HepG2 (cell line): ENCODE data around the gene ANKRD65. TPM values are rescaled to one million over a fixed set of nuclear protein-coding genes. Genes with fewer than 3 reads are reported as not detected.
A peak's percentile ranks its signal among the peaks of the same experiment; 100 is the strongest.

Experiments
- AGO2 ChIP-seq: fragments of 200-400 bp; formaldehyde crosslinking; optimal IDR thresholded peaks from 2 replicates; pipeline ENCODE3; 2017; ENCODE audit warnings: mild to moderate bottlenecking, low read depth, low read length, moderate library complexity
- ATF7 ChIP-seq, 2 experiments: fragments of 450-650 bp in 1 of 2; sonication (generic) in 1 of 2; formaldehyde crosslinking in 1 of 2; IDR thresholded peaks; 2 replicates each; pipeline versions ENCODE4 v1.4.0 to v1.6.1; 2016 to 2020; ENCODE audit warnings: antibody characterized with exemption in 1 of 2, mild to moderate bottlenecking in 1 of 2, missing genetic modification reagents in 1 of 2
- BCL3 ChIP-seq: sonication (generic); formaldehyde crosslinking; IDR thresholded peaks from 2 replicates; pipeline ENCODE4 v1.5.1; 2020; ENCODE audit warnings: mild to moderate bottlenecking, missing genetic modification reagents, moderate library complexity
- CAMTA2 ChIP-seq: sonication (generic); formaldehyde crosslinking; IDR thresholded peaks from 2 replicates; pipeline ENCODE4 v1.4.0; 2020; ENCODE audit warnings: mild to moderate bottlenecking, missing genetic modification reagents, borderline replicate concordance
- HDAC6 ChIP-seq: fragments of 200-600 bp; sonication (generic); IDR thresholded peaks from 2 replicates; pipeline ENCODE4 v1.7.0; 2017; ENCODE audit warnings: mild to moderate bottlenecking, antibody characterized with exemption, low read length, low read depth
- KDM5A ChIP-seq: fragments of 200-600 bp; sonication (generic); IDR thresholded peaks from 2 replicates; pipeline ENCODE4 v1.7.0; 2018; ENCODE audit warnings: antibody characterized with exemption, mild to moderate bottlenecking, low read length, borderline replicate concordance
- MTA1 ChIP-seq: sonication (generic); formaldehyde crosslinking; IDR thresholded peaks from 2 replicates; pipeline ENCODE4 v1.4.0; 2020; ENCODE audit warnings: missing genetic modification reagents, mild to moderate bottlenecking, borderline replicate concordance
- NCOR1 ChIP-seq: fragments of 200-600 bp; sonication (generic); IDR thresholded peaks from 2 replicates; pipeline ENCODE4 v1.7.0; 2017; ENCODE audit warnings: antibody characterized with exemption, low read length, borderline replicate concordance
- NFKB2 ChIP-seq: sonication (generic); formaldehyde crosslinking; IDR thresholded peaks from 2 replicates; pipeline ENCODE4 v1.4.0; 2020; ENCODE audit warnings: missing genetic modification reagents, borderline replicate concordance
- ONECUT2 ChIP-seq: sonication (generic); formaldehyde crosslinking; IDR thresholded peaks from 2 replicates; pipeline ENCODE4 v1.4.0; 2020; ENCODE audit warnings: missing genetic modification reagents
- PLSCR1 ChIP-seq: sonication (generic); formaldehyde crosslinking; IDR thresholded peaks from 2 replicates; pipeline ENCODE4 v1.5.0; 2020; ENCODE audit warnings: missing genetic modification reagents, mild to moderate bottlenecking, borderline replicate concordance
- RELA ChIP-seq: sonication (generic); formaldehyde crosslinking; IDR thresholded peaks from 2 replicates; pipeline ENCODE4 v1.4.0; 2020; ENCODE audit warnings: missing genetic modification reagents
- SNAPC2 ChIP-seq: sonication (generic); formaldehyde crosslinking; IDR thresholded peaks from 2 replicates; pipeline ENCODE4 v1.8.1; 2022; ENCODE audit warnings: mild to moderate bottlenecking, missing genetic modification reagents
- TCF12 ChIP-seq, 2 experiments: fragments of 450-650 bp in 1 of 2; sonication (generic) in 1 of 2; formaldehyde crosslinking in 1 of 2; IDR thresholded peaks; 2 replicates each; pipeline versions ENCODE4 v1.6.1 to v1.8.0; 2017 to 2022; ENCODE audit warnings: antibody characterized with exemption in 1 of 2, mild to moderate bottlenecking in 1 of 2, missing genetic modification reagents in 1 of 2, moderate library complexity in 1 of 2
- TOPORS ChIP-seq: sonication (generic); formaldehyde crosslinking; IDR thresholded peaks from 2 replicates; pipeline ENCODE4 v1.8.0; 2023; ENCODE audit warnings: mild to moderate bottlenecking, missing genetic modification reagents
- TRIM22 ChIP-seq: fragments of 450-650 bp; IDR thresholded peaks from 2 replicates; pipeline ENCODE4 v1.6.1; 2017
- ZMYM3 ChIP-seq: sonication (generic); formaldehyde crosslinking; IDR thresholded peaks from 2 replicates; pipeline ENCODE4 v1.5.1; 2020; ENCODE audit warnings: mild to moderate bottlenecking, missing genetic modification reagents
- ZNF121 ChIP-seq: sonication (generic); formaldehyde crosslinking; IDR thresholded peaks from 2 replicates; pipeline ENCODE4 v1.5.0; 2020; ENCODE audit warnings: mild to moderate bottlenecking, missing genetic modification reagents
- ZNF432 ChIP-seq: sonication (generic); formaldehyde crosslinking; IDR thresholded peaks from 2 replicates; pipeline ENCODE4 v1.5.0; 2020; ENCODE audit warnings: missing genetic modification reagents, mild to moderate bottlenecking, borderline replicate concordance
- ZNF460 ChIP-seq: sonication (generic); formaldehyde crosslinking; IDR thresholded peaks from 2 replicates; pipeline ENCODE4 v1.5.1; 2020; ENCODE audit warnings: missing genetic modification reagents, mild to moderate bottlenecking, borderline replicate concordance
- ZNF607 ChIP-seq: sonication (generic); formaldehyde crosslinking; IDR thresholded peaks from 2 replicates; pipeline ENCODE4 v1.5.1; 2020; ENCODE audit warnings: missing genetic modification reagents, mild to moderate bottlenecking, borderline replicate concordance
- ZNF678 ChIP-seq: sonication (generic); formaldehyde crosslinking; IDR thresholded peaks from 2 replicates; pipeline ENCODE4 v1.4.0; 2020; ENCODE audit warnings: mild to moderate bottlenecking, missing genetic modification reagents
- ZNF782 ChIP-seq: sonication (generic); formaldehyde crosslinking; IDR thresholded peaks from 2 replicates; pipeline ENCODE4 v1.4.0; 2020; ENCODE audit warnings: missing genetic modification reagents, mild to moderate bottlenecking, borderline replicate concordance
- polyA plus RNA-seq, 8 experiments: library from polyadenylated mRNA; depleted of rRNA in 3 of 8; stranded (reverse) in 7 of 8; unstranded in 1 of 8; fragments of >200 nt; fragmentation: Illumina TruSeq in 4 of 8; extraction: Trizol in 4 of 8; gene quantifications; 2 replicates each; pipeline versions ENCODE4 v1.2.1 to v1.2.3, GENCODE V29; 2011 to 2016; ENCODE audit warnings: low read depth in 4 of 8, missing spikeins in 1 of 8, mixed read lengths in 1 of 8; ENCODE audit not compliant: insufficient read depth in 1 of 8
- total RNA-seq, 5 experiments: library from RNA; depleted of rRNA; stranded (reverse); fragments of >200 nt; fragmentation: Illumina TruSeq; extraction: Trizol; gene quantifications; 2 replicates each; pipeline ENCODE4 v1.2.3, GENCODE V29; 2016; ENCODE audit warnings: low read depth in 1 of 5

Gene ANKRD65
- total and polyA plus RNA-seq, 2 of the 13 experiments (the other 11 are each of a cell fraction or from before 2014, with no cell fraction given): 12.1 to 30.1 TPM

DNA sequence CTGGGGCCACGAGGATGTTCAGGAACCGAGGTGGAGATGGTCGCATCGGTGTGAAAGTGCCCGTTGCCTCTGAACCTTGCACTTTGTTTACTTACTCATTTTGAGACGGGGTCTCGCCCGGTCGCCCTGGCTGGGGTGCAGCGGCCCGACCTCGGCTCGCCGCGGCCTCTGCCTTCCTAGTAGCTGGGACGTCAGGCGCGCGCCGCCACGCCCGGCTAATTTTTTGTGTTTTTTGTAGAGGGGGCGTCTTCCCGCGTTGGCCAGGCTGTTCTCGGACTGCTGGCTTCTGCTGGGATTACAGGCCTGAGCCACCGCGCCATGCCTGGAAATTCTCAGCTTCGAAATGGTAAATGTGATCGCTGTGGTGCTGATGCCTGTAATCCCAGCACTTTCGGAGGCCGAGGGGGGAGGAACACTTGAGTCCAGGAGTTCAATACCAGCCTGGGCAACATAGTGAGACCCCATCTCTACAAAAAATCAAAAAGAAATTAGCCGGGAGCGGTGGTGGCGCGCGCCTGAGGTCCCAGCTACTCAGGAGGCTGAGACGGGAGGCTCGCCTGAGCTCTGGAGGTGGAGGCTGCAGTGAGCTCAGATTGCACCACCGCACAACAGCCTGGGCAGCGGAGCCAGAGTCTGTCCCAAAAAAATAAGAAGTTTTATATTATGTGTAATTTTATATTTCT lies 13.3 kb downstream of the ANKRD65 start (continued):
- TF ChIP-seq PLSCR1 (no peak), TCF12 (IDR thresholded peaks at IDR 0.05) (no peak), TCF12 (CRISPR knock-in tag; IDR thresholded peaks at IDR 0.05) (no peak), ZNF432 (CRISPR knock-in tag) (0 out of 2 replicates have a peak, but pooled peaks have one; percentile 13), NCOR1 (peak; percentile 48), SNAPC2 (0 out of 2 replicates have a peak, but pooled peaks have one; percentile 32), ZNF121 (CRISPR knock-in tag) (peak; percentile 92), TOPORS (peak; percentile 8), ZNF678 (CRISPR knock-in tag) (0 out of 2 replicates have a peak, but pooled peaks have one; percentile 14), ZNF782 (no peak), TRIM22 (no peak), HDAC6 (no peak), ZMYM3 (CRISPR knock-in tag) (peak; percentile 79), ATF7 (IDR thresholded peaks at IDR 0.05) (no peak), ATF7 (CRISPR knock-in tag; IDR thresholded peaks at IDR 0.05) (peak; percentile 1; the same call in 1 of the 2 replicates), ONECUT2 (CRISPR knock-in tag) (0 out of 2 replicates have a peak, but pooled peaks have one; percentile 15), ZNF460 (CRISPR knock-in tag) (peak; percentile 46; the same call in 1 of the 2 replicates), KDM5A (peak; percentile 5; the same call in 1 of the 2 replicates), NFKB2 (CRISPR knock-in tag) (no peak), RELA (CRISPR knock-in tag) (no peak), CAMTA2 (CRISPR knock-in tag) (no peak), AGO2 (peak; percentile 83), MTA1 (CRISPR knock-in tag) (peak; percentile 4; the same call in 1 of the 2 replicates), ZNF607 (CRISPR knock-in tag) (peak; percentile 67; the same call in 1 of the 2 replicates), BCL3 (no peak; the same call in 1 of the 2 replicates)
